HUES48 (cell line): ENCODE measurements around the gene AFF3.

Source experiments
- H3K27ac ChIP-seq: one replicate; pipeline ENCODE4 v1.7.0; 2013; ENCODE audit warnings: low read depth, low read length, inconsistent platforms
- H3K27me3 ChIP-seq: 2 replicates; pipeline ENCODE4 v1.6.1; 2013; ENCODE audit warnings: mild to moderate bottlenecking, low read length; ENCODE audit not compliant: control insufficient read depth, insufficient read depth
- H3K36me3 ChIP-seq: 2 replicates; pipeline ENCODE4 v1.6.1; 2013; ENCODE audit warnings: low read length; ENCODE audit not compliant: control insufficient read depth, insufficient read depth
- H3K4me1 ChIP-seq: 2 replicates; pipeline ENCODE4 v1.6.1; 2013; ENCODE audit warnings: mild to moderate bottlenecking, low read length; ENCODE audit not compliant: control insufficient read depth, insufficient read depth
- H3K4me3 ChIP-seq: 2 replicates; pipeline ENCODE4 v1.5.1; 2013; ENCODE audit warnings: mild to moderate bottlenecking, low read depth, low read length
- H3K9ac ChIP-seq: 2 replicates; pipeline ENCODE4 v1.6.1; 2013; ENCODE audit warnings: mild to moderate bottlenecking, low read depth, low read length, moderate library complexity
- H3K9me3 ChIP-seq: 2 replicates; pipeline ENCODE4 v1.6.1; 2013; ENCODE audit warnings: low read length; ENCODE audit not compliant: control insufficient read depth, insufficient read depth

Gene AFF3

DNA sequence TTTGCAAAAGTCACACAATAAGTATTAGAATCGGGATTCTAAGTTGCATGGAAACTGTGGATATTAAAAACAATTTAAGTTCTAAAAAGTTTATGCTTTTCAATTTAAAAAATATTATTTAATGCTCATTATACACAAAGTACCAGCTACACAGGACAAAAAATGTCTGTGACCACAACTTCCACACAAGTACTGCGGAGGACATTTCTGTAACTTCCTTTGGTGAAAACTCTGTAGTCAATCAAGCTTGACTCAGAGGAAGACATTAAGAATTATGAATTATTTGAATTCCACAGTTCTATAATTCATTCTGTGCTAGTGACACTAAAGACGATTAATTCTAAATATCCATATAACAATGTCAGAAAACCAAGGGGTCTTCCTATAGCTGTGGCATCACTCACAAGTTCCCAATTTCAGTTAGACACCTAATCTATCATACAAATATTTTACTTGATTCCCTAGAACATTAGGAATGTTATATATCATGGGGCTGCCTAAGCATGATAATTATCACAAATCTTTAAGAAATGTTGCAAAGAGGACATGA is 120.5 kb downstream of the AFF3 start:
- Histone ChIP-seq H3K9ac (no peak overlapping the region), H3K4me3 (no peak overlapping the region), H3K27me3 (no peaks in the 10 kb centered on the region), H3K4me1 (no peaks in the 10 kb centered on the region), H3K9me3 (no peaks in the 10 kb centered on the region), H3K27ac (no peak overlapping the region), H3K36me3 (no peaks in the 10 kb centered on the region)

DNA sequence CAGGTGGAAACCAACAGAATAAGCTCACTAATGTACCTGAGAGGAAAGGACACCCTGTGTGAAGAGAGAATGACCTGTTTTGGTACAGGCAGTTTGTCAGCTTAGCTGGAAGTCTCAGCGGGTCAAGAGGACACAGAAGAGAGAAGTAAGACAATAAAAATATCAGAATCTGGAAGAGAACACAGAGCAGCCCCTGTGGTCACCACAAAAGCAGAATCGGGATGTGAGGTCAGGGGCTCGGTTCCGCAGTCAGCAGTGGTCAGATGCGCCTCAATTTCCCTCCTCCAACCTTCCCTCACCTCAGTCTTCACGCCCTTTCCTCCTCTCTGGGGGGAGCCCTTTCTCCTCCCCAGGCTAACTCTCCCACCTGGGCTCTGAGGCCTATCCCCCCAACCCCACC is 122.9 kb downstream of the AFF3 start:
- no peak overlapping the region for H3K4me3 ChIP-seq
- H3K27ac ChIP-seq: no peak overlapping the region
- H3K27me3 ChIP-seq: no peaks in the 10 kb centered on the region
- peaks cover under 1% of the 10 kb centered on the region; the same call in 1 of the 2 replicates for H3K4me1 ChIP-seq
- no peaks in the 10 kb centered on the region for H3K9me3 ChIP-seq
- no peak overlapping the region for H3K9ac ChIP-seq
- no peaks in the 10 kb centered on the region for H3K36me3 ChIP-seq

DNA sequence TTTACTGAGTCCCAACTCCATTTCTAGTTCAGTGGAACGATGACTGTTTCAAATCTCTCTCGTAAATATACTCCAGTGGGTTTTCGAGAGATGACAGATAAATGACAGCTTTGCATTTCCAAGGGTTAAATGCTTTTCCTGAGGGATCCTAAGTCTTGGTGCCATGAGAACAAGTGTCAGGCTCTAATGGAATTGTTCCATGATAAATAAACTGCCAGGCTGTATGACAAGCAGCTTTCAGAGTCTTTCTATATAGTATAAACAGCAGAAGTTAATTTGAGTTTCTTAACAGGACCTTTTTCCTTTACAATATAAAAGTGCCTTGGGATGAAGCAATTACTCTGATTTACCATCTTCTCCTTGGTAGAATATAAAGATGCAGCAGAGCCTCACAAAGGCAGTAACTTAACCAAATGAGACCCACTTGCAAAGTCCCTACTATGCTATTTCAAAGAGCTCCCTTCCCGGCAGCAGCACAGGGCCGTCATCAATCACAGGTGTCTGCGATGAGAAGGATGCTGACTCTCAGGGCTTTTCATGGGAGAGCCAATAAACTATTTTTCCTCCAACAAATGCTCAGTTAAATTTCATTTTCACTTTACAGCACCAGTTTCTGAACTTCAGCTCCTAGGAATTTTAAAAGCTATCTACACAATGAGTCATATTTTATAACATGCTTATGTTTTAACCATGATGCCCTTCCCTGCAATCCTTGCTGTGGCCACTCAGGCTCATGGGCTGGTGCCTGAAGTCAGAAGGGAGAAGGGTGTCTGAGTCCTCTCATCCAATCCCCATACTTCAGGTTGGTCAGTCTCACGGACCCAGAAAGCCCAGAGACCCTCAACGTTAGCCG is 123.8 kb downstream of the AFF3 start:
- Histone ChIP-seq H3K9ac (no peak overlapping the region), H3K4me1 (peaks cover 6% of the 10 kb centered on the region; the same call in 1 of the 2 replicates), H3K27me3 (no peaks in the 10 kb centered on the region), H3K36me3 (no peaks in the 10 kb centered on the region), H3K27ac (no peak overlapping the region), H3K9me3 (no peaks in the 10 kb centered on the region), H3K4me3 (no peak overlapping the region)

DNA sequence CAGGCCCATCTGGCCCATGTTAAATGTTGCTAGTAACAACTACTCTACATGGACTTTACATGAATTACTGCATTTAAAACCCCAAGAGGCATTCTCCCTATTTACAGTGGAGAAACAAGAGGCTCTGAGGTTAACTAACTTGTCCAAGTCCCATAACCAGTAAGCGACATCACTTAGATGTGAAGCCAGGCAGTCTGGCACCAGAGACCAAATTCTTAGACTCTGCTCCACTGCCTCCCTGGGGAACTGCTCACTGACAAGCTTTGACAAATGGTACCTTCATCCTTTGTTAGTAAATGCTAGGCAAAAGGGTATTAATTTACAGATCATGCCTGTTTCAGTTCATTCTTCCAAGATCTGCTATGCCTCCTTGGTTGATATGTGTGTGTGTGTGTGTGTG is 124.8 kb downstream of the AFF3 start:
- H3K36me3 ChIP-seq: no peaks in the 10 kb centered on the region
- H3K9ac ChIP-seq: no peak overlapping the region
- H3K27me3 ChIP-seq: no peaks in the 10 kb centered on the region
- H3K4me3 ChIP-seq: no peak overlapping the region
- no peak overlapping the region for H3K27ac ChIP-seq
- no peaks in the 10 kb centered on the region for H3K9me3 ChIP-seq
- peaks cover 10% of the 10 kb centered on the region; the same call in 1 of the 2 replicates for H3K4me1 ChIP-seq

DNA sequence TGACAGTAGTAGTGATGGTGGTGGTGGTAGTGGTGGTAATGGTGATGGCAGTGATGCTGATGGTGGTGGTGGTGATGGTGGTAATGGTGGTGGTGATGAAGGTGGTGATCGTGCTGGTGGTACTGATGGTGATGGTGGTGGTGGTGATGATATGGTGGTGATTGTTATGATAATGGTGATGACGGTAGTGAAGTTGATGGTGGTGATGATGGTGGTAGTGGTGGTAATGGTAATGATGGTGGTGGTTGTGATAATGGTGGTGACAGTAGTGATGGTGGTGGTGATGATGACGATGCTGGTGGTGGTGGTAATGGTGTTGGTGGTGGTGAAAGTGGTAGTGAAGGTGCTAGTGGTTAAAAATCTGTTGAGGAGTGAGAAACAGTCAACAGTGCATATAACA is 125.6 kb downstream of the AFF3 start:
- no peak overlapping the region for H3K27ac ChIP-seq
- H3K9ac ChIP-seq: no peak overlapping the region
- no peaks in the 10 kb centered on the region for H3K27me3 ChIP-seq
- no peak overlapping the region for H3K4me3 ChIP-seq
- no peaks in the 10 kb centered on the region for H3K36me3 ChIP-seq
- H3K9me3 ChIP-seq: no peaks in the 10 kb centered on the region
- peaks cover 10% of the 10 kb centered on the region; the same call in 1 of the 2 replicates for H3K4me1 ChIP-seq

DNA sequence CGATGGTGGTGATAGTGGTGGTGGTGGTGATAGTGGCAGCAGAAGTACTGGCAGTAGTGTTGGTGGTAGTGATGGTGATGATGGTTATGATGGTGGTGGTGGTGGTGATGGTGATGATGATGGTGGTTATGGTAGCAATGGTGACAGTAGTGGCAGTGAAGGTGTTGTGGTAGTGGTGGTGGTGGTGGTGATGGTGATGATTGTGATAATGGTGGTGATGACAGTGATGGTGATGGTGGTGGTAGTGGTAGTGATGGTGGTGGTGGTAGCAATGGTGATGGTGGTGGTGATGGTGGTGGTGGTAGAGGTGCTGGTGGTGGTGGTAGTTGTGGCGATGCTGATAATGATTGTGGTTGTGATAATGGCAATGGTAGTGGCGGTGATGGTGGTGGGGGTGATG is 126.5 kb downstream of the AFF3 start:
- no peak overlapping the region for H3K9ac ChIP-seq
- H3K9me3 ChIP-seq: no peaks in the 10 kb centered on the region
- no peaks in the 10 kb centered on the region for H3K36me3 ChIP-seq
- H3K4me3 ChIP-seq: no peak overlapping the region
- H3K27ac ChIP-seq: no peak overlapping the region
- peaks cover 10% of the 10 kb centered on the region; the same call in 1 of the 2 replicates for H3K4me1 ChIP-seq
- H3K27me3 ChIP-seq: no peaks in the 10 kb centered on the region

DNA sequence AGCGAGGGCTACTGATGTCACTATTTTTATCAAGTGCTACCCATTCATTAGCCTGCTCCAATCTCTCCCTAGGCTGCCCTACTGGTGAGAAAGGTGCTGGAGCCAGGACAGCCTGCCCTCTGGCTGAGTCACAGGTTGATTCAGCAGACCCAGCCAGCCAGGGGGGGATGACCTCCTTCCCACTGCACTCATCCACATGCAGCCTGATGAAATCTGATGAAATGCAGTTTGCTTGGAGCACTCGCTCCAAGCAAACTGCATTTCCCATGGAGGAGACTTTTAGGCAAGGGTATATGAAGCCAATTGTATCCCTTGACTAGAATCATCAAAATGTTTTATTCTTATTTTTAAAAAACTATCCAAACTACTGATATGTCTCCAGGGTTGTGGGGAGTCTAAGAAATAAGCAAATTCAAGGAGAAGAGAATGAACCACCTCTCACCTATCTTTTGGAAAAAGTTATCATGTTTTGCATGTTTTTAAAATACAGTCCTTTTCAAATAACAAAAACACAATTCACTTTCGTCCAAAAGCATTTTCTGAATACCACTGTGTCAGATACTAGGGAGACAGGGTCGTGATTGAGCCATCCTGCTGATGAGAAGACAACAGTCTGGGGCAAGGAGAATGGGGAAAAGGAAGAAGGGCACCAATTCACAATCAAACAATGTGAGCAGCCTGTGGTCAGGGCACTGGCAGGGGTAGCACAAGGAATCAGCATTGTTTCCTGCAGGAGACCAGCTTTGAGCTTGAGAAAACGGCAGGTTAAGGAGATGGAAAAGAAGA is 128.3 kb downstream of the AFF3 start:
- Histone ChIP-seq H3K4me3 (no peak overlapping the region), H3K9me3 (no peaks in the 10 kb centered on the region), H3K9ac (no peak overlapping the region), H3K36me3 (no peaks in the 10 kb centered on the region), H3K27ac (no peak overlapping the region), H3K27me3 (no peaks in the 10 kb centered on the region), H3K4me1 (peaks cover 10% of the 10 kb centered on the region; the same call in 1 of the 2 replicates)

DNA sequence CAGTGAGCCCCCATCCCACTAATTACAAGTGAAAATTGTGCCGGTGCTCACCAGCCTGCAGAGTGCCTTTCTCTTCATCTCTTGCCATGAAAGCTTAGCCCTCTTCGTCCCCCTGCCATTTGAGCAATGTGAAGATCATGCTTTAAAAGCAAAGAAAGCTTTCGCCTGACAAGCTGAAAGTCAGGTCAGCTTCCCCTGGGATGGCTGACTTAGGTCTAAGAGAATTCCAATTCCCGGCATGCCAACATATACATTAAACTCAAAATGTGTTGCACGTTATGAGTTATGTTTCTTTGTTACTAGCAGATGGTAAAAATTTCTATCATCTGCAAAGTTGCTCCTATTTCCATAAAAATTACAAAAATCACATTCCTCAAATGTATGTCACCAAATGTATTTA is 129.8 kb downstream of the AFF3 start:
- Histone ChIP-seq H3K4me3 (no peak overlapping the region), H3K4me1 (peaks cover 10% of the 10 kb centered on the region; the same call in 1 of the 2 replicates), H3K36me3 (no peaks in the 10 kb centered on the region), H3K9ac (no peak overlapping the region), H3K9me3 (no peaks in the 10 kb centered on the region), H3K27me3 (no peaks in the 10 kb centered on the region), H3K27ac (no peak overlapping the region)

DNA sequence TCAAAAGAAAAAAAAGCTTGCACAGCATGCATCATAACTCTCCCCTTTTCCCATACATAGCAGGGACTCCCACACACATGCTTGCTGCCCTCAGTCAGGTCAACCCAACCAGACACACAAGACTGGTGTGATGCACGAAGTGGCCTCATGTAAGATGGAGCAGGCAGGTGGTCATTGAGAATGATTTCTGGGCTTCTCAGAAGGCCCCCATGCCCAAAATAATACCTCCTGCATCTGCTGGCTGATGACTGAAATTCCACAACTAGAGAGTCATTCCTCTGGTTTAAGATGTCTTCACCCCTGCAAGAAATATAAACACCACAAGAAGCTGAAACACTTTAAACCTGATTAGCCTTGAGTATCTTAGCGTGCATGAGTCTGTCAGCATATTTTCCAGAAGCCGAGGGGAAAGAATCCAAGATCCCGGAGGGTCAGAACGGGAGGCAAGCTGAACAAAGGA is 131.1 kb downstream of the AFF3 start:
- Histone ChIP-seq H3K9me3 (no peaks in the 10 kb centered on the region), H3K9ac (no peak overlapping the region), H3K27me3 (no peaks in the 10 kb centered on the region), H3K27ac (no peak overlapping the region), H3K36me3 (no peaks in the 10 kb centered on the region), H3K4me1 (peaks cover 10% of the 10 kb centered on the region; the same call in 1 of the 2 replicates), H3K4me3 (no peak overlapping the region)

DNA sequence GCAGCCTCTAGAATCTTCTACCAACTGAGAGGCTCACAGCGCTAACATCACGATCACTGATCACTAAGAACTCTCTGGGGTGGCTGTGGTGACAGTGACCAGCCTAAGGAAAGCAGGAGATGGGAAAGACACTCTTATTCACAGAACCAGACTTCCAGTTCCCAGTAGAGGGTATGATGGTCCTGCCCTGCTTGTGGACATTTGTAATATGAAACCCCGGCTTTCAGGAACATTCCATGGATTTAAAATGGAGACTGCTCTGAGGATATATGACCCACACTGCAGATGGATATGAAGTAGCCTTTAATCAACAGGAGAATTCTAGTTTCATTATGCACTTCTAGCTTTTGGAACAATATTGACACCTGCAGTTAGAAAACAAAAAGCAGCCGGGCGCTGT is 131.8 kb downstream of the AFF3 start:
- H3K9ac ChIP-seq: no peak overlapping the region
- no peaks in the 10 kb centered on the region for H3K36me3 ChIP-seq
- no peaks in the 10 kb centered on the region for H3K9me3 ChIP-seq
- H3K27ac ChIP-seq: no peak overlapping the region
- no peaks in the 10 kb centered on the region for H3K27me3 ChIP-seq
- peaks cover 10% of the 10 kb centered on the region; the same call in 1 of the 2 replicates for H3K4me1 ChIP-seq
- no peak overlapping the region for H3K4me3 ChIP-seq
